Spinal cord (tissue), 10 donors: ENCODE results near the gene ZNF628. TPM values are rescaled to one million over a fixed set of nuclear protein-coding genes. Genes with fewer than 3 reads are reported as not detected.

Experiments
- DNase-seq, 6 donors: peaks; one replicate each; pipeline versions ENCODE4 v3.0.0 to v3.0.0-alpha.2; 2013 to 2015; ENCODE audit warnings: low spot score in 6 of 6, low read depth in 4 of 6
- H3K27ac ChIP-seq: one replicate; pipeline ENCODE4 v1.5.1; 2013; ENCODE audit warnings: low read depth, low read length, control low read depth
- H3K27me3 ChIP-seq: one replicate; pipeline ENCODE4 v1.6.1; 2013; ENCODE audit warnings: low read length; ENCODE audit not compliant: control insufficient read depth, insufficient read depth
- H3K36me3 ChIP-seq: one replicate; pipeline ENCODE4 v1.6.1; 2013; ENCODE audit warnings: low read length; ENCODE audit not compliant: control insufficient read depth, insufficient read depth
- H3K4me1 ChIP-seq: one replicate; pipeline ENCODE4 v1.6.1; 2013; ENCODE audit warnings: low read length; ENCODE audit not compliant: control insufficient read depth, insufficient read depth
- H3K4me3 ChIP-seq: one replicate; pipeline ENCODE4 v1.5.1; 2013; ENCODE audit warnings: low read depth, low read length, control low read depth
- H3K9me3 ChIP-seq: one replicate; pipeline ENCODE4 v1.6.1; 2013; ENCODE audit warnings: low read length; ENCODE audit not compliant: control insufficient read depth, insufficient read depth
- WGBS: methylation state at CpG from one replicate; pipeline ENCODE4 v1.1.5; 2013; ENCODE audit warnings: missing lambda C conversion rate; ENCODE audit not compliant: insufficient coverage; 5-methylcytosine and 5-hydroxymethylcytosine counted together
- polyA plus RNA-seq, 2 donors: library from polyadenylated mRNA; unstranded; fragments of 120-200 nt; gene quantifications; one replicate each; pipeline ENCODE4 v1.2.1, GENCODE V29; 2013; ENCODE audit not compliant: insufficient read length in 2 of 2
- total RNA-seq, 2 donors: library from RNA; depleted of rRNA in 1 of 2; stranded (reverse); fragments of 120-200 nt in 1 of 2; fragments of >200 nt in 1 of 2; gene quantifications; one replicate each; pipeline versions ENCODE4 v1.2.3 to v1.2.4, GENCODE V29; 2013 to 2014
- donor health status: healthy.

Gene ZNF628
- total and polyA plus RNA-seq, 4 donors: 1.5 to 6.6 (median 3.7) TPM

GRCh38 chr19:55462722-55463121 lies 13.7 kb upstream of the ZNF628 start:
- Histone ChIP-seq H3K27me3 (no peaks in the 10 kb centered on the region), H3K36me3 (peaks cover 3% of the 10 kb centered on the region), H3K4me3 (no peak overlapping the region), H3K4me1 (peaks cover 33% of the 10 kb centered on the region), H3K9me3 (no peaks in the 10 kb centered on the region), H3K27ac (no peak overlapping the region)
- 85% methylated on average over 3 of the region's 11 CpGs for WGBS
- DNase-seq: no peak

GRCh38 chr19:55463583-55464031 lies 12.8 kb upstream of the ZNF628 start:
- WGBS: 71% methylated on average over 15 of the region's 15 CpGs
- Histone ChIP-seq H3K4me3 (no peak overlapping the region), H3K36me3 (peaks cover 3% of the 10 kb centered on the region), H3K9me3 (no peaks in the 10 kb centered on the region), H3K4me1 (peaks cover 30% of the 10 kb centered on the region), H3K27ac (no peak overlapping the region), H3K27me3 (no peaks in the 10 kb centered on the region)
- DNase-seq: no peak

GRCh38 chr19:55464039-55464661 lies 12.3 kb upstream of the ZNF628 start:
- Histone ChIP-seq H3K27me3 (no peaks in the 10 kb centered on the region), H3K27ac (no peak overlapping the region), H3K4me1 (peaks cover 30% of the 10 kb centered on the region), H3K36me3 (peaks cover 3% of the 10 kb centered on the region), H3K4me3 (no peak overlapping the region), H3K9me3 (no peaks in the 10 kb centered on the region)
- no peak for DNase-seq
- WGBS: 73% methylated on average over 19 of the region's 23 CpGs

GRCh38 chr19:55464662-55465054 lies 11.8 kb upstream of the ZNF628 start, which contains the start of gene C19orf85:
Gene C19orf85, minus strand, starts transcription at chr19:55464751. Its CDS starts 197 bp downstream, at chr19:55464554.
- DNase-seq: no peak
- Histone ChIP-seq H3K9me3 (no peaks in the 10 kb centered on the region), H3K36me3 (peaks cover under 1% of the 10 kb centered on the region), H3K4me1 (peaks cover 25% of the 10 kb centered on the region), H3K27ac (no peak within 1 kb of the TSS), H3K27me3 (no peaks in the 10 kb centered on the region), H3K4me3 (no peak within 1 kb of the TSS)
- 15% methylated on average over 7 of the region's 14 CpGs for WGBS

GRCh38 chr19:55465460-55466240 lies 10.8 kb upstream of the ZNF628 start:
- H3K27ac ChIP-seq: no peak overlapping the region
- no peaks in the 10 kb centered on the region for H3K36me3 ChIP-seq
- no peak overlapping the region for H3K4me3 ChIP-seq
- H3K27me3 ChIP-seq: no peaks in the 10 kb centered on the region
- no peak for DNase-seq
- no peaks in the 10 kb centered on the region for H3K9me3 ChIP-seq
- 89% methylated on average over 9 of the region's 11 CpGs for WGBS
- H3K4me1 ChIP-seq: peaks cover 18% of the 10 kb centered on the region

- no peaks in the 10 kb centered on the region for H3K9me3 ChIP-seq
- 93% methylated on average over 4 of the region's 4 CpGs for WGBS
- H3K36me3 ChIP-seq: no peaks in the 10 kb centered on the region
- peaks cover 13% of the 10 kb centered on the region for H3K4me1 ChIP-seq
- H3K27me3 ChIP-seq: no peaks in the 10 kb centered on the region
- no peak overlapping the region for H3K27ac ChIP-seq
- DNase-seq: no peak
- no peak overlapping the region for H3K4me3 ChIP-seq
These were observed 10.2 kb upstream of the ZNF628 start for GRCh38 chr19:55466241-55466614.

- no peaks in the 10 kb centered on the region for H3K9me3 ChIP-seq
- 40% methylated on average over 25 of the region's 29 CpGs for WGBS
- no peaks in the 10 kb centered on the region for H3K27me3 ChIP-seq
- peaks cover 4% of the 10 kb centered on the region for H3K4me1 ChIP-seq
- H3K36me3 ChIP-seq: no peaks in the 10 kb centered on the region
- peak in 1 of 6 donors; percentile 59 for DNase-seq
- no peak overlapping the region for H3K27ac ChIP-seq
- H3K4me3 ChIP-seq: no peak overlapping the region
These were observed 9.0 kb upstream of the ZNF628 start for GRCh38 chr19:55467236-55468053.

GRCh38 chr19:55468054-55468393 lies 8.4 kb upstream of the ZNF628 start:
- Histone ChIP-seq H3K4me1 (peaks cover 5% of the 10 kb centered on the region), H3K9me3 (no peaks in the 10 kb centered on the region), H3K4me3 (no peak overlapping the region), H3K36me3 (no peaks in the 10 kb centered on the region), H3K27ac (no peak overlapping the region), H3K27me3 (no peaks in the 10 kb centered on the region)
- 46% methylated on average over 4 of the region's 4 CpGs for WGBS
- DNase-seq: no peak

GRCh38 chr19:55471266-55471665 lies 5.2 kb upstream of the ZNF628 start:
- Histone ChIP-seq H3K36me3 (no peaks in the 10 kb centered on the region), H3K9me3 (no peaks in the 10 kb centered on the region), H3K27me3 (no peaks in the 10 kb centered on the region), H3K27ac (no peak overlapping the region), H3K4me3 (no peak overlapping the region), H3K4me1 (peaks cover 28% of the 10 kb centered on the region)
- no peak for DNase-seq
- 78% methylated on average over 12 of the region's 13 CpGs for WGBS
